Amygdala (tissue), 56 donors: ENCODE data around the gene DICER1.
"Not testable (repeated sequence)": the region's sequence is repeated elsewhere in the genome, so short reads cannot be mapped to it uniquely, and the experiment has no call there.

Experiments used
- DNase-seq, 56 donors: peaks; one replicate each; lab custom pipeline; 2025; lab: John Stamatoyannopoulos, UW

DICER1 gene

GRCh38 chr14:95188380-95188779 is 31.1 kb upstream of the DICER1 start:
- no peak for DNase-seq

DNA sequence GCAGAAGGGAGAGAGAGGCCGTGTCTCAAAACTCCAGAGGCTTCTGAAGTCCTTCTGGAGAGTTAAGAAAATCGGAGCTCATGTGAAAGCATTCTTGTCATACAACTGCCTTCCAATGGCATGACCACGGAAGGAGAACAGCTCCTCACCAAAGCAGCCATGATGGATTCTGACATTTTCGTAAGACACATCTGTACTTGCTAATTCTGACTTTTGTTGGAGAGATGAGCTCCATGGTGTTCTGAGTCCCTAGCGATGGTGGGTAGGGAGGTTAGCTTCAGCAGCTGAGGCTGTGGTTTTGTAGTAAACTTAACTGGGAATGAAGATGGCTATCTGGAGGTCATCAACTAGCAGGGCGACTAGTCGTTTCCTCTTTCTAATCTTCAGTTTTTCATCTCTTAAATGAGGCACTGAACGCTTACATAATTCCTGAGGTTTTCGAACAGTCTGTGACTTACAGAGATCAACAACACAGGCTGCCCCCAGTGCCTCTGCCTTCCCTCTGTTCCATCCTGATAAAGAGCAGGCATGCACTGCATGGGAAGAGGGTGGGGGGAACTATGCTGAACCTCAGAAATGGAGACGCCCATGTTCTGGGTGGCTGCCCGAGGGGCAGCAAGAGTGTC is 28.6 kb upstream of the DICER1 start:
- DNase-seq: no peak

GRCh38 chr14:95185033-95185766 is 27.9 kb upstream of the DICER1 start:
- DNase-seq: no peak

DNA sequence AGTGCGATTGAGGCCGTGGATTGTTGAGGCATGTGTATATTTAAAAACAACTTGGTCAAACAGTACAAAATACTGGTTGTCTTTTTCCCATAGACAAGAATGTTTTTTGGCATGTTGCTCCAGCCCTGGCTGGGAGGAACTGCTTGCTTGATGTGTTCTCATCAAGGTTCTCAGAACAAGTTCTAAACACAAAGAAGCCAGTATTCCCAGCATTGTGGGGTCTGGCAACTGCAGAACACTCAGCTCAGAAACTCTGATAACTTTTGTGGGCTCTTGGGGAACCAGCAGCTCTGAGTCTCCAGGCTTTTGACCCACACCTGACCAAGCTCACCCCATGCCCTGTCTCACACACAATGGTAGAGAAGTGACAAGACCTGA is 27.1 kb upstream of the DICER1 start:
- DNase-seq: peak in 1 of 56 donors; percentile 24

DNA sequence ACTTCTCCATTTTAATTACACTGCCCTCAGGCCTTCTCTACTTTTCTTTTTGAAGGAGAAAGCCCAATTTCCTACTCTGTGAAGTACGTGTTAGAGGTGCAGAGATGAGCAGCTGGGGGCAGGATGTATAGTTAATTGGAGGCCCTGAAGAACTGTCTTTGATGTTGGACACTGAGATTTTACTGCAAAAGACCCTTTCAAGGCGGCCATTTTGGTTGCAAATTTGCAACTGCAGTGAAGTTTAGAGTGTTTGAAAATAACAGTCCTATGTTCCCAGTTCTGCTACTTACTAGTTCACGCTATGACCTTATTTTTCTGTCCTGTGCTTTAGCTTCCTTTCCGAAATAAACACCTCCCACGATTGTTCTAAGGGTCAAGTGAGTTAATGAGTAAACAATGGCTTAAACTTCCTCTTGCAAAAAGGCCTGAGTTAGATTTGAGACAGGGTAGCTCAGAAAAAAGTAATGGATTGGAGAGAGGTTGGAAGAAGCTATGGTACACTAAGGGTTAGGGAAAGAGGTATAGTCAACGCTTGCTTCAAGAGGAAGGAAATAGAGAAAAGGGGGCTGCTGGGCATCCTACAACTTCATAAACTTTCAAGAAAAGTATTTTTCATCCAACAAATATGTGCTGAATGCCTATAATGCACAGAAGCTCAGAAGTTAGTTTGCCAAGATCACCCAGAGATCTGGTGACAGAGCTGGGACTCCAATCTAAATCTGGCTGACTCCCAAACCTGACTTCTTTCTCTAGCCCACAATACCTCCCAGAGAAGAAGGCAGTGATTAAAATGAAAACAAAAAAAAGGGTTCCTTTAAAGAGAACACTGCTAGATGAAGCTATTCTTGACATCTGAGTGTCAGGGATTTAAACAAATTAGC is 26.4 kb upstream of the DICER1 start:
- no peak for DNase-seq

- no peak for DNase-seq
These were observed 25.8 kb upstream of the DICER1 start for GRCh38 chr14:95183082-95183481.

DNA sequence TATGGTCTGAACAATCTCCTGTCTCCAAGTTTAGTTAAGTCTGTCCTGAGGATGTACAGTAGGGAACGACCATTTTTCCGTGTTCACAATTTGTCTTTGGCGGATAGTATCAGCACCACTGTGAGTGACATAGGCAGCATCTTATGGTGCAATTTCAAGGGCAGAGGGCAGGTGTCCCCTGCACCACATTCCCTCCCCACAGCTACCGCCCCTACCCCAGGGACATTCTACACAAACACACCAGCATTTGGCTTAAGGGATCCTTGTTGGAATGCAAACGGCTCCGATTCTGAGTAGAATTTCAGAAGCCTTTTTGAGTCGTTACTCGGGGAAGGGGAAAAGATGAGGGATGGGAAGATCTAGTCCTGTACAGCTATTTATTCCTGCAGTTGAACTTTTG is 25.1 kb upstream of the DICER1 start:
- no peak for DNase-seq

- DNase-seq: no peak
These were observed 23.8 kb upstream of the DICER1 start for GRCh38 chr14:95180966-95181741.

DNA sequence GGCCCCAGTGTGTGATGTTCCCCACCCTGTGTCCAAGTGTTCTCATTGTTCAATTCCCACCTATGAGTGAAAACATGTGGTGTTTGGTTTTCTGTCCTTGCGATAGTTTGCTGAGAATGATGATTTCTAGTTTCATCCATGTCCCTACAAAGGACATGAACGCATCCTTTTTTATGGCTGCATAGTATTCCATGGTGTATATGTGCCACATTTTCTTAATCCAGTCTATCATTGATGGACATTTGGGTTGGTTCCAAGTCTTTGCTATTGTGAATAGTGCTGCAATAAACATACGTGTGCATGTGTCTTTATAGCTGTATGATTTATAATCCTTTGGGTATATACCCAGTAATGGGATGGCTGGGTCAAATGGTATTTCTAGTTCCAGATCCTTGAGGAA is 18.3 kb upstream of the DICER1 start:
- not testable (repeated sequence) for DNase-seq

DNA sequence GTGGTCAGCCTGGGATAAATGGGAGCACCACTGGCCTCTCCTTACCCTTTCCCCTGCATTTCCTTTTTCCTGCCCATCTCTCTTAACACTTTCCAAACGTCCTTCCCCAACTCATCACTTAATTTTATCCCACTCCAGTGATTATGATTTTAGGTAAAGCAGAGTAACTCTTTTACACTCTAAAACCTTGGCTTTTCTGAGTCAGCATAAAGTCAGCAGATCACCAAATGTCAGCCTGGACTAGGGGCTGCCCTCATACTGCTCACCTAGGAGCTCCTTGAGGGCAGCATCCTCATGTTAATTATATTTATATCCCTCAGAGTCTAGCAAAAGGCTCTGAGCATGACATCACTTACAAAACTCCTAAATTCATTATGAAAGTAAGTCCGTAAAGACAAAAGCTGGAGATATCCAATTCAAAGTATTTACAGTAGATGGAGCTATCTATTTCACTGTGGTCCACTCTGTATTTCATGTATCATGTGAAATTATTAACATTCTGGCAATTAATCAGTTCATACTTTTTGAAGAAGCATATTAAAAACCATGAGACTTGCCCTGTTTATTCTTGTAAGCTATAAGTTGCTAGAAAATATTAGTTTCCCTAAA is 17.0 kb upstream of the DICER1 start:
- DNase-seq: no peak

DNA sequence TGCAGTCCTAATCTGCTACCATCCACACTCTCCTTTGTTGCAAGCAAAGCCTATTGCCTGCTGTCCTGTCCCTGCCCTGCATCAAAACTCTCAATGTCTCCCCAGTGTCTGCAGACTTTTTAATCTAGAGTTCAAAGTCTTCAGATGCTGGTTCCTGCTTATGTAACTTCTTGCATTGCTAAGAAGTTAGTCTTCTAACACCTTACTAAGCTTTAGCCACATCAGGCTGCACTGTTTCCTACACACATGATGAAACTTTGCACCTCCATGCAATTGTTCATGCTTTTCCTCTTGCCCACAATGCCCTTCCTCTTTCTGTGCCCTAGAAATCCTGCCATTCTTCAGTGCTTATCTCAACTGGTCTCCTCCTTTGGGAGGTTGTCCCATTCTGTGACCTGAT is 16.2 kb upstream of the DICER1 start:
- DNase-seq: no peak

DNA sequence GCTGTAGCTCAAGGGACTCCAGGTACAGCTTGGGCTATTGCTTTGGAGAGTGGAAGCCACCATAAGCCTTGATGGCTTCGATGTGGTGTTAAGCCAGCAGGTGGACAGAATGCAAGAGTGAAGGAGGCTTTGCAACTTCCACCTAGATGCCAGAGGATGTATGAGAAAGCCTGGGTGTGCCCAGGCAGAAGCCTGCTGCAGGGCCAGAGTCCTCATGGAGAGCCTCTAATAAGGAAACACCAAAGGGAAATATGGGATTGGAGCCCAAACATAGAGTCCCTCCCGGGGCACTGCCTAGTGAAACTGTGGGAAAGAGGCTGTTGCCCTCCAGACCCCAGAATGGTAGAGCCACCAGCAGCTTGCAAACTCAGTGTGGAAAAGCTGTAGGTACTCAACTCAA is 9.8 kb upstream of the DICER1 start:
- DNase-seq: no peak

DNA sequence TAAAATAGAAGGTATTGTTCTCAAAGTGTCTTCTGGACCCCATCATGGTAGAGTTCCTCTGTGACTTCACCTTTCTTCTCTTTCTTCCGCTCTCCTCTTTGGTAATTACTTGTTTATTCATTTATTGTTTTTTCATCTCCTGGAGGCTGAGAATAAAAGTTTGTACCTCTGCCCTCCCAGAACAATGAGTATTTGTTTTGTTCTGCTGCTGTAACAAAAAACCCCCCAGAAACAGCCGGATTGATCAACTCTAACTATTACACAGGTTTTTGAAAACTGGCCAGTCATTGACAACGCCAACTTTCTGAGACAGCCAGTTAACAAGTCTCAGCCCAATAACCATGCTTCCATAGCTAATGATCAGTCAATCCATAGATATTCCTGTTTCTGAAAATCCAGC is 8.2 kb upstream of the DICER1 start:
- DNase-seq: no peak

DNA sequence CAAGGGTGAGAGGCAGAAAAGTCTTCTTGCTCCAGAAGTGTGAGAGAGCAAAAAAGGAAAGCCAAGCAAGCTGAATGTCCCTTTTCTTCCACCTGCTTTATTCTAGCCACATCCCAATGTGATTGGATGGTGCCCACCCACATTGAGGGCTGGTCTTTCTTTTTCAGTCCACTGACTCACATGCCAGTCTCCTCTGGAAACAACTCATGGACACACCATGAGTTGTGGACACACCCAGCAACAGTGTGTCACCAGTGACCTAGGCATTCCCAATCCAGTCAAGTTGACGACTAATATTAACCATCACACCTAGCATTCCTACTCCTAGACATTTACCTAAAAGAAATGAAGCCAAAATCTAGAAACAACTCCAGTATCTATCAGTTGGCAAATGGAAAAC is 7.2 kb upstream of the DICER1 start:
- DNase-seq: no peak

- no peak for DNase-seq
These were observed 6.3 kb upstream of the DICER1 start for GRCh38 chr14:95163666-95164065.

- no peak for DNase-seq
These were observed 5.8 kb upstream of the DICER1 start for GRCh38 chr14:95163132-95163531.

DNA sequence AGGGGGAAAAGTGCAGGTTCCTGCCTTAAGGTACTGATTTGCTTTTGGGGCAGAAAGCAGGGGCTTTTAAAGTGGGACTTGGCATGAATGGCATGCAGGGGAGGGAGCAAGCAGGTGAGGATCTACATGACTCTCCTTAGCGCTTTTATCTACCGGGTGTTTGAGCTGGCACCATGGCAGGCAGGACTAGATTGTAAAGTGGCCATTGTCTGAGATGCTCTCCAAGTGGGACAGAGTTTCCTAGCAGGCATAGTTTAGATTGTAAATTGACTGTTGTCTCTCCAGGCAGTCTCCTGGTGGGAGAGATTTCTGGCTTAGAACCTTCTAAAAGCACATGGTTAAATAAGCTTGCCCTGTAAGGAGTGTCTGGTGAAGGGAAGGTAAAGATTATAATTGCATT is 5.3 kb upstream of the DICER1 start:
- no peak for DNase-seq

GRCh38 chr14:95157048-95157326 is 342 bp downstream of the DICER1 start:
- peak in 2 of 56 donors; percentile 61 to 68 for DNase-seq

DNA sequence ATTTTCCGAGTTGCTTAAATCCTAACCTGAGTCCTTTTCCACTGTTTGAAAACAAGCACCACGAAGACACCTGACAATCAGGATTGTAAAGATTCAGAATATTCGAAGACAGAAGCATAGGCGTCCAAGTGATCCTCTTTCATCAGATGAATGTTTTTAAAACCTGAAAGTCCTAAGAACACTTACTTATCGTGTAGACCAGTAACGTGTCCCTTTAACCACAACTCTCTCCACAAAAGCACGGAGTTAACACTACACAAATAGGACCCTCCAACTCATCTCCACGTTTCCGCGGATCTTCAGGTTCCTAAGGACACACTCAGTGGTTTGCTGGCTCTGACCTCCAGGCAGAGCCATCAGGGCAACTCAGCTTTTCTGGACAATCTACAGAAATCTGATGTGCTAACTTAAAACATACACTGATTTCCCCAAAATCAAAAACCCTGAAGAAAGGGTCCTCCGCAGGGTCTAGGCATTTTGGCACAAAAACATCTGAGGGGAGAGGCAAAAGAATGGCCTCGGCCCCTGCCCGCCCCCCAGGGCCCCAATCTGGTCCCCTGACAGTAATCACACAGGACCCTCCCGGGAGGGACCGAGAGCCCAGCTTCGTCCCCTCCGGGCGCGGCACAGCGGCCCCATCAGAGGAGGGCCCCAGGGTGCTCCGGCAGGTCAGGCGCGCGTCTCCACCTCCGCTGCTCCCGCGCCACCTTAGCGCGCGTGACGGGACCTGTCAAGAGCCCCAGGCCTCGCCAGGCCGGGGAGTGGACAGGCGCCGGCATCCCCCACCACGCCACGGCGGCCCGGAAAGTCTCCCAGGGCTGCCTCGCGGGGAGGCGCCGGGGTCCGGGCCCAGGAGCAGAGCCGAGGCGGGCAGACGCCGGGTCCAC is 925 bp downstream of the DICER1 start:
- DNase-seq: peak in 21 of 56 donors; percentile 11 to 67 (median 45)

DNA sequence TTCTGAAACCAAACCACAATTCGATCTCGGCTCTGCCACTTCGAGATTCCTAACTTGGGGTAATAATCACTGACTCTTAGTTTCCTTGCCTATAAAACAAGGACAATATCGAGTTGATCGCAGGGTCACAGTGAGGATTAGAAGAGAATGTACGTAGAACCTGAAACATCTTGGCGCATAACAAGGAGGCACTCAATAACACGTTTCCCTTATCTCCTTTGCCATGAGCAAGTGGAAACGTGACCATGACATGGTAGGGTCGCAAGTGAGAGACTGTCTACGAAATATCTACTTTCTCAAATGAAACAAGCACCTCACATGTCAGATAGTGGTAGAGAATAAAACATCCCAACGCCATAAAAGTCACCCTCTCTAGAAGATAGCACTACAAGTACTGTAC is 2.3 kb downstream of the DICER1 start:
- DNase-seq: no peak
